Endothelial cell of umbilical vein (primary cell): ENCODE data around the gene UBE2H. TPM values are rescaled to one million over a fixed set of nuclear protein-coding genes. Genes with fewer than 3 reads are reported as not detected.

Experiments used
- BruUV-seq: library from RNA; stranded (reverse); fragments of 400-500 nt; replicated peaks from 2 replicates; lab custom pipeline; 2021; lab: Mats Ljungman, UMichigan
- CTCF ChIA-PET: fragments of 300-600, 350-600 bp; sonication (Branson Sonifier 250); formaldehyde crosslinking; loops from one replicate; lab custom pipeline; 2021; ENCODE audit warnings: antibody characterized with exemption, inconsistent platforms; lab: Charles Lee
- POLR2A ChIA-PET: fragments of 300-600, 350-600 bp; sonication (Branson Sonifier 250); formaldehyde crosslinking; loops from one replicate; lab custom pipeline; 2021; ENCODE audit warnings: antibody characterized with exemption, inconsistent platforms; lab: Charles Lee
- DNase-seq: peaks from one replicate; pipeline ENCODE4 v3.0.0-alpha.2; 2011; ENCODE audit warnings: low read depth, low spot score
- FAIRE-seq: peaks from 2 replicates; lab custom pipeline; 2011; peaks lifted over from hg19 to GRCh38; lab: Jason Lieb, UNC
- H2AFZ ChIP-seq: 2 replicates; pipeline ENCODE4 v1.6.0; 2012; ENCODE audit warnings: low read depth, low read length, control low read depth, inconsistent platforms
- H3K27ac ChIP-seq: 2 replicates; pipeline ENCODE4 v1.5.1; 2011; ENCODE audit warnings: low read depth, mild to moderate bottlenecking, control low read depth, low read length, moderate library complexity; ENCODE audit not compliant: insufficient read depth
- H3K27me3 ChIP-seq, 2 experiments: 2 replicates each; pipeline versions ENCODE4 v1.6.0 to v1.6.1; 2011; ENCODE audit warnings: low read length in 2 of 2, mixed read lengths in 1 of 2; ENCODE audit not compliant: control insufficient read depth in 2 of 2, insufficient read depth in 2 of 2
- H3K36me3 ChIP-seq, 2 experiments: 2 replicates in 1 of 2; 3 replicates in 1 of 2; pipeline ENCODE4 v1.5.1; 2011; ENCODE audit warnings: low read length in 2 of 2, mild to moderate bottlenecking in 1 of 2, moderate library complexity in 1 of 2; ENCODE audit not compliant: control insufficient read depth in 2 of 2, insufficient read depth in 2 of 2; ENCODE audit errors: extremely low read depth in 1 of 2
- H3K4me1 ChIP-seq: 3 replicates; pipeline ENCODE4 v1.5.1; 2011; ENCODE audit warnings: mild to moderate bottlenecking, low read length; ENCODE audit not compliant: control insufficient read depth, insufficient read depth; ENCODE audit errors: extremely low read depth
- H3K4me2 ChIP-seq: 2 replicates; pipeline ENCODE4 v1.6.1; 2011; ENCODE audit warnings: low read length, control low read depth, mixed read lengths; ENCODE audit not compliant: insufficient read depth
- H3K4me3 ChIP-seq, 3 experiments: fragments of 200-600 bp in 1 of 3; sonication (generic), shearing (Covaris generic) in 1 of 3; replicated peaks in 1 of 3; 2 replicates each; pipeline ENCODE4 v1.5.1; 2011 to 2016; ENCODE audit warnings: control low read depth in 3 of 3, low read length in 3 of 3, mild to moderate bottlenecking in 2 of 3, inconsistent platforms in 1 of 3, low read depth in 1 of 3, moderate library complexity in 1 of 3; ENCODE audit not compliant: insufficient read depth in 1 of 3
- H3K79me2 ChIP-seq: 2 replicates; pipeline ENCODE4 v1.6.0; 2012; ENCODE audit warnings: low read length, inconsistent platforms; ENCODE audit not compliant: control insufficient read depth, insufficient read depth
- H3K9ac ChIP-seq: replicated peaks from 2 replicates; pipeline ENCODE3; 2011; ENCODE audit warnings: low read length, control low read depth; ENCODE audit not compliant: insufficient read depth; ENCODE audit errors: extremely low read depth
- H3K9me1 ChIP-seq: replicated peaks from 3 replicates; pipeline ENCODE4 v1.6.0; 2011; ENCODE audit warnings: mild to moderate bottlenecking, low read length; ENCODE audit not compliant: control insufficient read depth, insufficient read depth; ENCODE audit errors: extremely low read depth
- H3K9me3 ChIP-seq: replicated peaks from 2 replicates; pipeline ENCODE4 v1.5.1; 2012; ENCODE audit warnings: low read length, inconsistent platforms; ENCODE audit not compliant: control insufficient read depth, insufficient read depth
- H4K20me1 ChIP-seq: replicated peaks from 2 replicates; pipeline ENCODE3; 2011; ENCODE audit warnings: mild to moderate bottlenecking, low read length; ENCODE audit not compliant: control insufficient read depth, insufficient read depth; ENCODE audit errors: extremely low read depth
- EZH2 ChIP-seq: IDR thresholded peaks from 2 replicates; pipeline ENCODE4 v1.6.1; 2012; ENCODE audit warnings: borderline replicate concordance, low read depth, mild to moderate bottlenecking, moderate library complexity, low read length, inconsistent platforms; ENCODE audit not compliant: severe bottlenecking
- FOS ChIP-seq: IDR thresholded peaks from 2 replicates; pipeline ENCODE4 v1.6.1; 2011; ENCODE audit warnings: mild to moderate bottlenecking, low read length, moderate library complexity, borderline replicate concordance; ENCODE audit not compliant: insufficient read depth
- GATA2 ChIP-seq: IDR thresholded peaks from 2 replicates; pipeline ENCODE4 v1.7.0; 2011; ENCODE audit warnings: low read depth, mild to moderate bottlenecking, moderate library complexity, mixed read lengths, low read length; ENCODE audit not compliant: insufficient read length, insufficient read depth
- JUN ChIP-seq: IDR thresholded peaks from 2 replicates; pipeline ENCODE4 v1.6.1; 2011; ENCODE audit warnings: borderline replicate concordance, low read depth; ENCODE audit not compliant: insufficient read length, insufficient read depth
- MYC ChIP-seq: IDR thresholded peaks from one replicate; pipeline ENCODE4 v1.6.1; 2011; ENCODE audit warnings: mild to moderate bottlenecking, low read depth, low read length
- POLR2A ChIP-seq: IDR thresholded peaks from 2 replicates; pipeline ENCODE4 v1.6.1; 2012; ENCODE audit warnings: low read depth, mild to moderate bottlenecking, control low read depth, low read length
- POLR2AphosphoS5 ChIP-seq: IDR thresholded peaks from 2 replicates; pipeline ENCODE4 v1.6.1; 2012; ENCODE audit warnings: low read depth, mild to moderate bottlenecking, control low read depth, low read length, moderate library complexity; ENCODE audit not compliant: insufficient read depth
- dilution Hi-C: fragments of 300-500 bp; cut with MboI; formaldehyde crosslinking; loops from one replicate; pipeline ENCODE4 v1.15.0; 2019; ENCODE audit warnings: low sequenced_read_pairs; ENCODE audit not compliant: extremely low pct_ligation_motif_present
- intact Hi-C: fragments of 100-400 bp; cut with micrococcal nuclease; formaldehyde crosslinking; loops from one replicate; pipeline ENCODE4 v1.10.0; 2022
- polyA plus RNA-seq, 4 experiments: library from polyadenylated mRNA; depleted of rRNA in 3 of 4; stranded (reverse) in 3 of 4; unstranded in 1 of 4; fragments of >200 nt; gene quantifications; 2 replicates each; pipeline versions ENCODE4 v1.2.1 to v1.2.3, GENCODE V29; 2011 to 2012; ENCODE audit warnings: missing spikeins in 1 of 4
- total RNA-seq: library from RNA; stranded (reverse); gene quantifications from 2 replicates; pipeline ENCODE4 v1.2.3, GENCODE V29; 2021
- TF ChIP-seq, protein P1 (sequence below): IDR thresholded peaks from 2 replicates; pipeline ENCODE4 v1.6.1; 2011; ENCODE audit not compliant: insufficient read depth, insufficient read length
- TF ChIP-seq, protein P2 (sequence below), 2 donors: IDR thresholded peaks; 1 replicate in 1 of 2; 2 replicates in 1 of 2; pipeline ENCODE4 v1.5.1; 2011; ENCODE audit warnings: low read length in 2 of 2, mild to moderate bottlenecking in 2 of 2, moderate library complexity in 2 of 2, control low read depth in 1 of 2, inconsistent platforms in 1 of 2, low read depth in 1 of 2; ENCODE audit not compliant: insufficient read depth in 1 of 2; ENCODE audit errors: extremely low read depth in 1 of 2

Gene UBE2H
- total and polyA plus RNA-seq, 2 donors (not counting 3 experiments of a cell fraction or from before 2014, with no cell fraction given): 51.7 to 90.1 TPM

DNA sequence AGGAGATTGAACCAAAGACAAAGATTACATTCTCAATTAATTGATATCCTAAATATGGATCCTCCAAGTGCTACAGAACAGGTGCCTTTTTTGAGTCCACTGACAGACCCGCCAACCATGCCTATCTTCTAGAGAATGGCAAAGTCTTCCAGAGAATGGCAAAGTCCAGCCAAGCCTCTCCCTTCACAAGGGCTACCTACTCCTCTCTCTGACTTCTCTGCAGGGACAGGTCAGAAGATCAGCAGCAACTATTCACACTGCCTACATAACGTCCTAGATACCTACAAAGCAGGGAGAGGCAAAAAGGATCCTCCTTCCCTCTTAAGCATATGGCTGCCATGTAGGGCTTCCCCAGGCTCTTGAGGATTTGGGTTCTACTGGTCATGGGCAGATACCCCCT is 12.4 kb downstream of the UBE2H start:
- no peaks in the 10 kb centered on the region for H3K27me3 ChIP-seq
- peaks cover 81% of the 10 kb centered on the region for H3K79me2 ChIP-seq
- H3K36me3 ChIP-seq: peaks cover 2% of the 10 kb centered on the region in 2 experiments
- no peaks in the 10 kb centered on the region for H3K9me3 ChIP-seq
- no peak overlapping the region for H3K9ac ChIP-seq
- no peak overlapping the region for H2AFZ ChIP-seq
- dilution Hi-C loops (no loop called here), intact Hi-C loops (no loop called here)
- peaks cover 6% of the 10 kb centered on the region for H4K20me1 ChIP-seq
- no peak overlapping the region for H3K4me3 ChIP-seq
- ChIA-PET POLR2A (no interaction called here), CTCF (no interaction called here)
- no peak overlapping the region for H3K4me2 ChIP-seq
- H3K4me1 ChIP-seq: no peaks in the 10 kb centered on the region
- no TSS peak for BruUV-seq
- no peak overlapping the region for H3K27ac ChIP-seq
- TF ChIP-seq EZH2 (no peak), POLR2AphosphoS5 (no peak)
- DNase-seq (no peak), FAIRE-seq (no peak)
- no peaks in the 10 kb centered on the region for H3K9me1 ChIP-seq

DNA sequence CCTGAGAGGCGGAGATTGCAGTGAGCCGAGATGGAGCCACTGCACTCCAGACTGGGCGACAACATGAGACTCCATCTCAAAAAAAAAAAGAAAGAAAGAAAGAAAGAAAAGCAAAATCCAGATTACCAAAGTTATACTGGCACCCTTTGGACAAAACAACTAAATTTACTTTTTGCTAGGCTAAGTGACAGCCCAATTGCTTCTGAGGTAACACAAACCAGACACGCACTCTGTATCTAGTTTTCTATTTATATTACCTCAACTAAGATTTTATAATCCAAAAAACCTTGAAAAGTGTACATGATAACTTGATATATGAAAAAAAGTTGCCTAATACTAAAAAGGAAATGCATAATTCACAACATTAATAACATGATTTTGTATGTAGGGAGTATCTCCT is 12.9 kb downstream of the UBE2H start:
- intact Hi-C loops (no loop called here), dilution Hi-C loops (no loop called here)
- no peak overlapping the region for H3K27ac ChIP-seq
- no peaks in the 10 kb centered on the region for H3K9me3 ChIP-seq
- no peak overlapping the region for H3K9ac ChIP-seq
- no peaks in the 10 kb centered on the region for H3K9me1 ChIP-seq
- H2AFZ ChIP-seq: no peak overlapping the region
- peaks cover 6% of the 10 kb centered on the region for H4K20me1 ChIP-seq
- peaks cover 79% of the 10 kb centered on the region for H3K79me2 ChIP-seq
- no peak overlapping the region for H3K4me2 ChIP-seq
- ChIA-PET POLR2A (no interaction called here), CTCF (no interaction called here)
- DNase-seq (no peak), FAIRE-seq (no peak)
- no TSS peak for BruUV-seq
- H3K4me3 ChIP-seq: no peak overlapping the region
- no peaks in the 10 kb centered on the region for H3K4me1 ChIP-seq
- no peaks in the 10 kb centered on the region for H3K27me3 ChIP-seq
- TF ChIP-seq MYC (no peak), GATA2 (no peak), POLR2A (no peak), FOS (no peak), JUN (no peak), EZH2 (no peak)
- TF ChIP-seq, protein P1, sequence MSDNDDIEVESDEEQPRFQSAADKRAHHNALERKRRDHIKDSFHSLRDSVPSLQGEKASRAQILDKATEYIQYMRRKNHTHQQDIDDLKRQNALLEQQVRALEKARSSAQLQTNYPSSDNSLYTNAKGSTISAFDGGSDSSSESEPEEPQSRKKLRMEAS: no peak
- TF ChIP-seq, protein P2, sequence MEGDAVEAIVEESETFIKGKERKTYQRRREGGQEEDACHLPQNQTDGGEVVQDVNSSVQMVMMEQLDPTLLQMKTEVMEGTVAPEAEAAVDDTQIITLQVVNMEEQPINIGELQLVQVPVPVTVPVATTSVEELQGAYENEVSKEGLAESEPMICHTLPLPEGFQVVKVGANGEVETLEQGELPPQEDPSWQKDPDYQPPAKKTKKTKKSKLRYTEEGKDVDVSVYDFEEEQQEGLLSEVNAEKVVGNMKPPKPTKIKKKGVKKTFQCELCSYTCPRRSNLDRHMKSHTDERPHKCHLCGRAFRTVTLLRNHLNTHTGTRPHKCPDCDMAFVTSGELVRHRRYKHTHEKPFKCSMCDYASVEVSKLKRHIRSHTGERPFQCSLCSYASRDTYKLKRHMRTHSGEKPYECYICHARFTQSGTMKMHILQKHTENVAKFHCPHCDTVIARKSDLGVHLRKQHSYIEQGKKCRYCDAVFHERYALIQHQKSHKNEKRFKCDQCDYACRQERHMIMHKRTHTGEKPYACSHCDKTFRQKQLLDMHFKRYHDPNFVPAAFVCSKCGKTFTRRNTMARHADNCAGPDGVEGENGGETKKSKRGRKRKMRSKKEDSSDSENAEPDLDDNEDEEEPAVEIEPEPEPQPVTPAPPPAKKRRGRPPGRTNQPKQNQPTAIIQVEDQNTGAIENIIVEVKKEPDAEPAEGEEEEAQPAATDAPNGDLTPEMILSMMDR (IDR thresholded peaks at IDR 0.05; ENCODE audit: extremely low read depth in 1 of 2, insufficient read depth in 1 of 2, low read depth in 1 of 2, low read length in 2 of 2): no peak
- peaks cover 2% of the 10 kb centered on the region in 2 experiments for H3K36me3 ChIP-seq
